ENCODE results near the gene FAM98C.

GRCh38 chr19:38375098-38375493 is 27.8 kb upstream of the FAM98C start:
- TF ChIP-seq CTCF (IDR thresholded peaks at IDR 0.05; ENCODE audit: poor library complexity) (no peak), EZH2 (IDR thresholded peaks at IDR 0.05; ENCODE audit: borderline replicate concordance) (no peak)
